Amygdala (tissue), 56 donors: ENCODE results near the gene MAPK8IP3.
"Not testable (repeated sequence)": the region's sequence is repeated elsewhere in the genome, so short reads cannot be mapped to it uniquely, and the experiment has no call there.

ENCODE experiments used
- DNase-seq, 56 donors: peaks; one replicate each; lab custom pipeline; 2025; lab: John Stamatoyannopoulos, UW

MAPK8IP3 gene

GRCh38 chr16:1791943-1792812 is 86.2 kb downstream of the MAPK8IP3 start:
- DNase-seq = no peak

GRCh38 chr16:1792836-1793577 is 87.0 kb downstream of the MAPK8IP3 start:
- no peak for DNase-seq

GRCh38 chr16:1793578-1794220 is 87.7 kb downstream of the MAPK8IP3 start, which contains the start of gene IGFALS:
Gene IGFALS (minus strand): TSS chr16:1793705. CDS start chr16:1793652, 53 bp downstream.
- no peak for DNase-seq

- no peak for DNase-seq
Measured at GRCh38 chr16:1794221-1794871, 88.4 kb downstream of the MAPK8IP3 start.

GRCh38 chr16:1794908-1795666 is 89.1 kb downstream of the MAPK8IP3 start:
- no peak for DNase-seq

GRCh38 chr16:1799263-1799662 is 93.3 kb downstream of the MAPK8IP3 start:
- DNase-seq = not testable (repeated sequence)

GRCh38 chr16:1800701-1801100 is 94.7 kb downstream of the MAPK8IP3 start:
- no peak for DNase-seq

- no peak for DNase-seq
Measured at GRCh38 chr16:1807626-1808025, 101.6 kb downstream of the MAPK8IP3 start.

GRCh38 chr16:1808691-1809090 is 102.7 kb downstream of the MAPK8IP3 start:
- DNase-seq = no peak

GRCh38 chr16:1809281-1809801 is 103.3 kb downstream of the MAPK8IP3 start:
- DNase-seq = no peak

GRCh38 chr16:1810106-1810505 is 104.1 kb downstream of the MAPK8IP3 start:
- DNase-seq = no peak

GRCh38 chr16:1810536-1810935 is 104.5 kb downstream of the MAPK8IP3 start:
- no peak for DNase-seq

- peak in 40 of 56 donors; percentile 1 to 74 (median 42) for DNase-seq
Measured at GRCh38 chr16:1812732-1813163, 106.8 kb downstream of the MAPK8IP3 start.

- no peak for DNase-seq
Measured at GRCh38 chr16:1815461-1815860, 109.5 kb downstream of the MAPK8IP3 start.

GRCh38 chr16:1816396-1817275 is 110.6 kb downstream of the MAPK8IP3 start:
- DNase-seq = no peak

- DNase-seq = no peak
Measured at GRCh38 chr16:1817276-1817589, 111.2 kb downstream of the MAPK8IP3 start.

- DNase-seq = no peak
Measured at GRCh38 chr16:1817716-1818115, 111.7 kb downstream of the MAPK8IP3 start.

GRCh38 chr16:1818204-1818872 is 112.3 kb downstream of the MAPK8IP3 start:
- DNase-seq = no peak
